ENCODE data around the gene CAPZB.

GRCh38 chr1:19372136-19372514 is 113.2 kb downstream of the CAPZB start:
- no peak for TF ChIP-seq CTCF (IDR thresholded peaks at IDR 0.05; ENCODE audit: borderline replicate concordance, extremely low read depth, low read length, poor library complexity, severe bottlenecking)
- TF ChIP-seq EZH2 (IDR thresholded peaks at IDR 0.05; ENCODE audit: borderline replicate concordance, low read depth, low read length, severe bottlenecking) = no peak

All from DND-41 (cell line).